ENCODE results near the gene MYMK.

The MYMK gene

GRCh38 chr9:133489253-133490190 is 35.2 kb downstream of the MYMK start:
- no peaks in the 10 kb centered on the region for H3K36me3 ChIP-seq (replicated peaks; ENCODE audit: low read depth, low read length)
- H3K9me3 ChIP-seq (ENCODE audit: insufficient read depth, low read length) = no peaks in the 10 kb centered on the region
- no peaks in the 10 kb centered on the region for H3K79me2 ChIP-seq (ENCODE audit: low read length)
- no peak overlapping the region for H3K27ac ChIP-seq (ENCODE audit: low read length)
- no peak overlapping the region for H3K9ac ChIP-seq (ENCODE audit: low read length)
- no peak overlapping the region for H2AFZ ChIP-seq (ENCODE audit: low read depth, low read length)
- H3K27me3 ChIP-seq (ENCODE audit: low read depth, low read length) = peaks cover 13% of the 10 kb centered on the region
- no peak overlapping the region for H3K4me2 ChIP-seq (ENCODE audit: low read length)
- no peak overlapping the region for H3K4me3 ChIP-seq (ENCODE audit: low read length)
- H4K20me1 ChIP-seq (ENCODE audit: insufficient read depth, low read length) = no peaks in the 10 kb centered on the region
- peaks cover 8% of the 10 kb centered on the region for H3K4me1 ChIP-seq (ENCODE audit: low read length)
- no peak for TF ChIP-seq EZH2phosphoT487 (IDR thresholded peaks at IDR 0.05; ENCODE audit: low read depth)
- TF ChIP-seq, protein P1, sequence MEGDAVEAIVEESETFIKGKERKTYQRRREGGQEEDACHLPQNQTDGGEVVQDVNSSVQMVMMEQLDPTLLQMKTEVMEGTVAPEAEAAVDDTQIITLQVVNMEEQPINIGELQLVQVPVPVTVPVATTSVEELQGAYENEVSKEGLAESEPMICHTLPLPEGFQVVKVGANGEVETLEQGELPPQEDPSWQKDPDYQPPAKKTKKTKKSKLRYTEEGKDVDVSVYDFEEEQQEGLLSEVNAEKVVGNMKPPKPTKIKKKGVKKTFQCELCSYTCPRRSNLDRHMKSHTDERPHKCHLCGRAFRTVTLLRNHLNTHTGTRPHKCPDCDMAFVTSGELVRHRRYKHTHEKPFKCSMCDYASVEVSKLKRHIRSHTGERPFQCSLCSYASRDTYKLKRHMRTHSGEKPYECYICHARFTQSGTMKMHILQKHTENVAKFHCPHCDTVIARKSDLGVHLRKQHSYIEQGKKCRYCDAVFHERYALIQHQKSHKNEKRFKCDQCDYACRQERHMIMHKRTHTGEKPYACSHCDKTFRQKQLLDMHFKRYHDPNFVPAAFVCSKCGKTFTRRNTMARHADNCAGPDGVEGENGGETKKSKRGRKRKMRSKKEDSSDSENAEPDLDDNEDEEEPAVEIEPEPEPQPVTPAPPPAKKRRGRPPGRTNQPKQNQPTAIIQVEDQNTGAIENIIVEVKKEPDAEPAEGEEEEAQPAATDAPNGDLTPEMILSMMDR (IDR thresholded peaks at IDR 0.05; ENCODE audit: low read depth, low read length) = no peak

DNA sequence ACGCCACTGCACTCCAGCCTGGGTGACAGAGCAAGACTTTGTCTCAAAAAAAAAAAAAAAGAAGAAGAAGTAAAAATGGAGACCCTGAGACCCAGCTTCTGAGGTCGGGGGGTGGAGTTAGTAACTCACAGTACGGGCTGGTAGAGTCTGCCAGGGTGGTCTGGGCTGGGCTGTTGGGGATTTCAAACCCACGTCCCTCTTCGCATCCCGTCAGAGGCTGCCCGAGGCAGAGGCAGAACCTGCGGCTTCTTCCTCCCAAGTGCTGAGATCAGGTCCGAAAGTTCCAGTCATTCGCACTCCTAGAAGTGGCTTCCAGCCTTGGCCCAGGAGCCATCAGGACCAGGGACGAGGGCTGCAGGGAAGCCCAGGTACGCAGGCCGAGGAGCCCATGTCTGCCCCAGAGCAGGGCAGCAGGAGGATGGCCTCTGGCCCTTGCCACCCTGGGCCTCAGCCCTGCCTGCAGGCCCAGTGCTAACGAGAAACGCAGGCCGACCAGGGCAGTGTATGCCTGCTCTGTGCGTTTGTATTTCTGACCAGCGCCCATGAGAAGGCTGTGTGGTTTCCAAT is 36.0 kb downstream of the MYMK start:
- Histone ChIP-seq H3K4me2 (ENCODE audit: low read length) (no peak overlapping the region), H3K27ac (ENCODE audit: low read length) (no peak overlapping the region), H4K20me1 (ENCODE audit: insufficient read depth, low read length) (no peaks in the 10 kb centered on the region), H3K79me2 (ENCODE audit: low read length) (no peaks in the 10 kb centered on the region), H3K4me3 (ENCODE audit: low read length) (no peak overlapping the region), H3K27me3 (ENCODE audit: low read depth, low read length) (peaks cover 14% of the 10 kb centered on the region), H2AFZ (ENCODE audit: low read depth, low read length) (no peak overlapping the region), H3K9me3 (ENCODE audit: insufficient read depth, low read length) (no peaks in the 10 kb centered on the region), H3K36me3 (replicated peaks; ENCODE audit: low read depth, low read length) (no peaks in the 10 kb centered on the region), H3K4me1 (ENCODE audit: low read length) (peaks cover 8% of the 10 kb centered on the region), H3K9ac (ENCODE audit: low read length) (no peak overlapping the region)
- TF ChIP-seq, protein P1 (IDR thresholded peaks at IDR 0.05; ENCODE audit: low read depth, low read length) = no peak

GRCh38 chr9:133487331-133487725 is 37.4 kb downstream of the MYMK start:
- no peak overlapping the region for H3K27ac ChIP-seq (ENCODE audit: low read length)
- peaks cover 22% of the 10 kb centered on the region for H3K27me3 ChIP-seq (ENCODE audit: low read depth, low read length)
- H3K79me2 ChIP-seq (ENCODE audit: low read length) = no peaks in the 10 kb centered on the region
- no peak overlapping the region for H3K4me2 ChIP-seq (ENCODE audit: low read length)
- no peaks in the 10 kb centered on the region for H4K20me1 ChIP-seq (ENCODE audit: insufficient read depth, low read length)
- H3K4me1 ChIP-seq (ENCODE audit: low read length) = peaks cover 8% of the 10 kb centered on the region
- TF ChIP-seq, protein P1 (IDR thresholded peaks at IDR 0.05; ENCODE audit: low read depth, low read length) = no peak
- H3K4me3 ChIP-seq (ENCODE audit: low read length) = no peak overlapping the region
- no peak overlapping the region for H2AFZ ChIP-seq (ENCODE audit: low read depth, low read length)
- H3K36me3 ChIP-seq (replicated peaks; ENCODE audit: low read depth, low read length) = no peaks in the 10 kb centered on the region
- H3K9ac ChIP-seq (ENCODE audit: low read length) = no peak overlapping the region
- H3K9me3 ChIP-seq (ENCODE audit: insufficient read depth, low read length) = no peaks in the 10 kb centered on the region

DNA sequence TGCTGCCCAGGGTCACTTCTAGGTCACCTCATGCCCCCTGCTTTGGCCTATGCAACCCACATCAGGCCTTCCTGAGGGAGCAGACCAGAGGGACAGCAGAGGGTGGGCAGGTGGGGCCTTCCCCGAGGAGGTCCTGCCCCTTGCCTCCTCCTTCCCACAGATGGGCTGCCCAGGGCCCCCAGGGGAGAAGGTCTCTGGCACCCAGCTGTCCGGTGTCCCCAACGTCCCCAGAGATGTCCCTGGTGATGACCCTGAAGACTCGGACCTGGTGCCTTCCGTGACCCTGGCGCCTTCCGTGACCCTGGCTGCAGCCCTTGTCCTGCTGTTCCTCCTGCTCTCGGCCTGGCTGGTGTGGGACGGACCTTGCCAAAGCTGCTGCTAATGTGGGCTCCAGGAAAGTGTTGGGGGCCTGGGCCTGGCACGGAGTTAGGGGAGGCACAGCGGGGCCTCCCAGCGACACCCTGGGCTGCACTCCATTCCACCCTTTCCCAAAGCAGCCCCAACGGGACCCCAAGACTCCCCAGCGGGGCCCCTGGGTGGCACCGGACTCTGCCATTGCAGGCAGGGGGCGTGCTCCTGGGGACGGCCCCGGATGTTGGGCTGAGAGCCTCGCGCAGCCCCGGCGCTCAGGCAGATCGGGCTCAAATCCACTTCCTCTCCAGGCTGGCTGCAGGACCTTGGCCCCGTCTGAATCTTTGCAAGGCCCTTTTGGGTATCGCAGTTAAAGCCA is 39.1 kb downstream of the MYMK start:
- no peaks in the 10 kb centered on the region for H3K36me3 ChIP-seq (replicated peaks; ENCODE audit: low read depth, low read length)
- H3K27me3 ChIP-seq (ENCODE audit: low read depth, low read length) = peaks cover 22% of the 10 kb centered on the region
- peak overlapping the region; percentile 100 for H3K4me2 ChIP-seq (ENCODE audit: low read length)
- TF ChIP-seq EZH2phosphoT487 (IDR thresholded peaks at IDR 0.05; ENCODE audit: low read depth) = no peak
- TF ChIP-seq, protein P1 (IDR thresholded peaks at IDR 0.05; ENCODE audit: low read depth, low read length) = no peak
- H2AFZ ChIP-seq (ENCODE audit: low read depth, low read length) = peak overlapping the region; percentile 94
- H3K27ac ChIP-seq (ENCODE audit: low read length) = no peak overlapping the region
- peaks cover 8% of the 10 kb centered on the region for H3K4me1 ChIP-seq (ENCODE audit: low read length)
- H3K9ac ChIP-seq (ENCODE audit: low read length) = peak overlapping the region; percentile 72
- no peaks in the 10 kb centered on the region for H4K20me1 ChIP-seq (ENCODE audit: insufficient read depth, low read length)
- H3K79me2 ChIP-seq (ENCODE audit: low read length) = no peaks in the 10 kb centered on the region
- H3K4me3 ChIP-seq (ENCODE audit: low read length) = peak overlapping the region; percentile 78
- H3K9me3 ChIP-seq (ENCODE audit: insufficient read depth, low read length) = no peaks in the 10 kb centered on the region
